SK-N-SH (cell line): ENCODE data around the gene TMEM106C.

Experiments
- NFIC ChIP-seq: IDR thresholded peaks from 2 replicates; pipeline ENCODE4 v1.4.0; 2012; ENCODE audit warnings: borderline replicate concordance
- TCF12 ChIP-seq: IDR thresholded peaks from 2 replicates; pipeline ENCODE4 v1.4.0; 2012
- YY1 ChIP-seq: IDR thresholded peaks from 2 replicates; pipeline ENCODE4 v1.4.0; 2012; ENCODE audit warnings: low read depth, mild to moderate bottlenecking
- TF ChIP-seq, protein P1 (sequence below): IDR thresholded peaks from 2 replicates; pipeline ENCODE4 v1.6.1; 2012; ENCODE audit warnings: mild to moderate bottlenecking, low read depth, low read length, moderate library complexity
- TF ChIP-seq, protein P2 (sequence below): fragments of 200-600 bp; sonication (generic); IDR thresholded peaks from 2 replicates; pipeline ENCODE4 v1.6.1; 2017; ENCODE audit warnings: antibody characterized with exemption, mild to moderate bottlenecking, moderate library complexity
- TF ChIP-seq, protein P3 (sequence below): IDR thresholded peaks from 2 replicates; pipeline ENCODE4 v1.4.0; 2012; ENCODE audit warnings: low read depth

DNA sequence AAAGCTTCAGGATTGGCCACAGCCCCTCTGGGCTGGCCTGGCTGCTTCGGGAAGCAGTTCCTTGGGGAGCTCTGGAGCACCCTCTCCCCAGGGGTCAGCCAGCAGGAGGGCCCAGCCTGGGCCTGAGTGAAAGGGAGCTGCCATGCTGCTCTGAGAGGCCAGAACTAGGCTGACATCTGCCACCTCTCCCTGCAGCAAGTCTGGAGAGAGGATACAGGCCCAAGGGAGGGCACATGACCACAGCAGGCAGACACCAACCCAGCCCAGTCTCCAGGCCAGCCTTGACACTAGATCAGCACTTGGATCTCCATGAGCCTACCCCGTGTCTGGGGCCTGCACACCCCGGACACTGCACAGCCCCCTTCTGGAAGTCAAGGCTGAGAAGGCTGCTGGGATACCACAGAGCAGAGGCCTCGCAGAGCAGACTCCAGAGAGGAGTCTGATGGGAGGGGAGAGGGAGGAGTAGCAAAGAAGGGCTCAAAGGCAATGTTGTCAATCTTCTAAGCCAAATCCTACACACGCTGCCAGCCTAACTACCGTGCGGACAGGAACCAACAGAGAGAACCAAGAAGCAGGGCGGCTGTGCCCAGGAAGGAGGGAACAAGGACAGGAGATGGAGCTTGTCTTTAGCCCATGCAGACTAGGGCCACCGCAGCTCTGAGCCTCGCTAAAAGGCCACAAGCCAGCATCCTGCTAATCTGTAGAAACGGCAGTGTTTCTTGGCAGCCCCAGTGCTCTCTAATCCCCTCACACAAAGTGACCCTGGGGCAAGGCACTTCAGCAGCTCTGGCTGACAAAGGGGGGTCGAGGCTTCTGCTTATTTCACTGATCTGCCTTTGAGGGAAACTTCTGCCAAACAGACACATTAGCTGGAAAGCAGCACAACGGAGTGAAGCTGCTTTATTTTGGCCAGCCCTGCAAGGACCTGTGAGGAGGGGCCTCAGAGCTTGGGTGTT is 28.0 kb downstream of the TMEM106C start:
- TF ChIP-seq TCF12 = no peak
- TF ChIP-seq, protein P1, sequence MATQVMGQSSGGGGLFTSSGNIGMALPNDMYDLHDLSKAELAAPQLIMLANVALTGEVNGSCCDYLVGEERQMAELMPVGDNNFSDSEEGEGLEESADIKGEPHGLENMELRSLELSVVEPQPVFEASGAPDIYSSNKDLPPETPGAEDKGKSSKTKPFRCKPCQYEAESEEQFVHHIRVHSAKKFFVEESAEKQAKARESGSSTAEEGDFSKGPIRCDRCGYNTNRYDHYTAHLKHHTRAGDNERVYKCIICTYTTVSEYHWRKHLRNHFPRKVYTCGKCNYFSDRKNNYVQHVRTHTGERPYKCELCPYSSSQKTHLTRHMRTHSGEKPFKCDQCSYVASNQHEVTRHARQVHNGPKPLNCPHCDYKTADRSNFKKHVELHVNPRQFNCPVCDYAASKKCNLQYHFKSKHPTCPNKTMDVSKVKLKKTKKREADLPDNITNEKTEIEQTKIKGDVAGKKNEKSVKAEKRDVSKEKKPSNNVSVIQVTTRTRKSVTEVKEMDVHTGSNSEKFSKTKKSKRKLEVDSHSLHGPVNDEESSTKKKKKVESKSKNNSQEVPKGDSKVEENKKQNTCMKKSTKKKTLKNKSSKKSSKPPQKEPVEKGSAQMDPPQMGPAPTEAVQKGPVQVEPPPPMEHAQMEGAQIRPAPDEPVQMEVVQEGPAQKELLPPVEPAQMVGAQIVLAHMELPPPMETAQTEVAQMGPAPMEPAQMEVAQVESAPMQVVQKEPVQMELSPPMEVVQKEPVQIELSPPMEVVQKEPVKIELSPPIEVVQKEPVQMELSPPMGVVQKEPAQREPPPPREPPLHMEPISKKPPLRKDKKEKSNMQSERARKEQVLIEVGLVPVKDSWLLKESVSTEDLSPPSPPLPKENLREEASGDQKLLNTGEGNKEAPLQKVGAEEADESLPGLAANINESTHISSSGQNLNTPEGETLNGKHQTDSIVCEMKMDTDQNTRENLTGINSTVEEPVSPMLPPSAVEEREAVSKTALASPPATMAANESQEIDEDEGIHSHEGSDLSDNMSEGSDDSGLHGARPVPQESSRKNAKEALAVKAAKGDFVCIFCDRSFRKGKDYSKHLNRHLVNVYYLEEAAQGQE = no peak
- TF ChIP-seq, protein P2, sequence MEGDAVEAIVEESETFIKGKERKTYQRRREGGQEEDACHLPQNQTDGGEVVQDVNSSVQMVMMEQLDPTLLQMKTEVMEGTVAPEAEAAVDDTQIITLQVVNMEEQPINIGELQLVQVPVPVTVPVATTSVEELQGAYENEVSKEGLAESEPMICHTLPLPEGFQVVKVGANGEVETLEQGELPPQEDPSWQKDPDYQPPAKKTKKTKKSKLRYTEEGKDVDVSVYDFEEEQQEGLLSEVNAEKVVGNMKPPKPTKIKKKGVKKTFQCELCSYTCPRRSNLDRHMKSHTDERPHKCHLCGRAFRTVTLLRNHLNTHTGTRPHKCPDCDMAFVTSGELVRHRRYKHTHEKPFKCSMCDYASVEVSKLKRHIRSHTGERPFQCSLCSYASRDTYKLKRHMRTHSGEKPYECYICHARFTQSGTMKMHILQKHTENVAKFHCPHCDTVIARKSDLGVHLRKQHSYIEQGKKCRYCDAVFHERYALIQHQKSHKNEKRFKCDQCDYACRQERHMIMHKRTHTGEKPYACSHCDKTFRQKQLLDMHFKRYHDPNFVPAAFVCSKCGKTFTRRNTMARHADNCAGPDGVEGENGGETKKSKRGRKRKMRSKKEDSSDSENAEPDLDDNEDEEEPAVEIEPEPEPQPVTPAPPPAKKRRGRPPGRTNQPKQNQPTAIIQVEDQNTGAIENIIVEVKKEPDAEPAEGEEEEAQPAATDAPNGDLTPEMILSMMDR = no peak
- no peak for TF ChIP-seq YY1
- TF ChIP-seq NFIC = no peak
- TF ChIP-seq, protein P3, sequence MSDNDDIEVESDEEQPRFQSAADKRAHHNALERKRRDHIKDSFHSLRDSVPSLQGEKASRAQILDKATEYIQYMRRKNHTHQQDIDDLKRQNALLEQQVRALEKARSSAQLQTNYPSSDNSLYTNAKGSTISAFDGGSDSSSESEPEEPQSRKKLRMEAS = no peak
